ENCODE results near the gene FGGY. TPM values are rescaled to one million over a fixed set of nuclear protein-coding genes. Genes with fewer than 3 reads are reported as not detected.

Gene FGGY
- total and polyA plus RNA-seq, 2 donors (not counting 3 experiments of a cell fraction or from before 2014, with no cell fraction given) = 5.6 to 6.4 TPM

- CTCF ChIA-PET = no interaction called here
- Histone ChIP-seq H3K4me1 (ENCODE audit: control insufficient read depth, extremely low read depth, insufficient read depth, low read length) (no peaks in the 10 kb centered on the region), H3K4me3 (replicated peaks in 1 of 3; ENCODE audit: insufficient read depth in 1 of 3, low read depth in 1 of 3, low read length in 3 of 3) (no peak overlapping the region), H3K9me1 (replicated peaks; ENCODE audit: control insufficient read depth, extremely low read depth, insufficient read depth, low read length) (no peaks in the 10 kb centered on the region), H4K20me1 (replicated peaks; ENCODE audit: control insufficient read depth, extremely low read depth, insufficient read depth, low read length) (no peaks in the 10 kb centered on the region), H3K27ac (ENCODE audit: insufficient read depth, low read depth, low read length) (no peak overlapping the region), H3K4me2 (ENCODE audit: insufficient read depth, low read length) (no peak overlapping the region), H3K36me3 (ENCODE audit: control insufficient read depth in 2 of 2, extremely low read depth in 1 of 2, insufficient read depth in 2 of 2, low read length in 2 of 2) (no peaks in the 10 kb centered on the region), H2AFZ (ENCODE audit: low read depth, low read length) (no peak overlapping the region), H3K79me2 (ENCODE audit: control insufficient read depth, insufficient read depth, low read length) (no peaks in the 10 kb centered on the region), H3K9me3 (replicated peaks; ENCODE audit: control insufficient read depth, insufficient read depth, low read length) (no peaks in the 10 kb centered on the region), H3K27me3 (ENCODE audit: control insufficient read depth in 2 of 2, insufficient read depth in 2 of 2, low read length in 2 of 2) (no peaks in the 10 kb centered on the region), H3K9ac (replicated peaks; ENCODE audit: extremely low read depth, insufficient read depth, low read length) (no peak overlapping the region)
- TF ChIP-seq GATA2 (IDR thresholded peaks at IDR 0.05; ENCODE audit: insufficient read depth, insufficient read length, low read depth, low read length) (no peak), FOS (IDR thresholded peaks at IDR 0.05; ENCODE audit: borderline replicate concordance, insufficient read depth, low read length) (no peak), POLR2AphosphoS5 (IDR thresholded peaks at IDR 0.05; ENCODE audit: insufficient read depth, low read depth, low read length) (no peak), MAX (IDR thresholded peaks at IDR 0.05; ENCODE audit: insufficient read depth, insufficient read length) (no peak), POLR2A (IDR thresholded peaks at IDR 0.05; ENCODE audit: low read depth, low read length) (no peak), CTCF (IDR thresholded peaks at IDR 0.05; ENCODE audit: extremely low read depth in 1 of 2, insufficient read depth in 1 of 2, low read depth in 1 of 2, low read length in 2 of 2) (no peak), MYC (IDR thresholded peaks at IDR 0.05; ENCODE audit: low read depth, low read length) (no peak), EZH2 (IDR thresholded peaks at IDR 0.05; ENCODE audit: borderline replicate concordance, low read depth, low read length, severe bottlenecking) (no peak), JUN (IDR thresholded peaks at IDR 0.05; ENCODE audit: borderline replicate concordance, insufficient read depth, insufficient read length, low read depth) (no peak)
- BruUV-seq (replicated peaks) = no TSS peak
- dilution Hi-C loops (cut with MboI; ENCODE audit: extremely low pct_ligation_motif_present, low sequenced_read_pairs) = no loop called here
- intact Hi-C loops (cut with micrococcal nuclease) = no loop called here
- FAIRE-seq = no peak
- POLR2A ChIA-PET = no interaction called here
- DNase-seq (ENCODE audit: low read depth, low spot score) = no peak
These were observed 59.7 kb downstream of the FGGY start for GRCh38 chr1:59356627-59357026.

Data from endothelial cell of umbilical vein (primary cell).